ENCODE results near the gene SRP14. TPM values are rescaled to one million over a fixed set of nuclear protein-coding genes. Genes with fewer than 3 reads are reported as not detected.

SRP14 gene
- total RNA-seq, 1 experiment from 2014 or later = 274 TPM

GRCh38 chr15:40062816-40063562 lies 24.0 kb upstream of the SRP14 start:
- Histone ChIP-seq H3K36me3 (ENCODE audit: insufficient read depth, low read length, poor library complexity, severe bottlenecking) (no peaks in the 10 kb centered on the region), H3K9me3 (ENCODE audit: low read depth, low read length, poor library complexity, severe bottlenecking) (no peaks in the 10 kb centered on the region), H3K4me1 (ENCODE audit: insufficient read depth, low read length, poor library complexity, severe bottlenecking) (no peaks in the 10 kb centered on the region), H3K27me3 (replicated peaks; ENCODE audit: insufficient read depth, low read depth, low read length, poor library complexity) (no peaks in the 10 kb centered on the region), H3K4me3 (ENCODE audit: low read depth, low read length, poor library complexity, severe bottlenecking) (no peak overlapping the region), H3K27ac (ENCODE audit: low read depth, low read length, poor library complexity, severe bottlenecking) (no peak overlapping the region)
- ChIA-PET POLR2A (ENCODE audit: low non-redundant PET) (no interaction called here), CTCF (no interaction called here)
- BruUV-seq (replicated peaks) = no TSS peak
- DNase-seq (ENCODE audit: low spot score) = no peak
- TF ChIP-seq CTCF (conservative IDR thresholded peaks at IDR 0.05; ENCODE audit: low read depth, low read length) (no peak), EZH2 (IDR thresholded peaks at IDR 0.05; ENCODE audit: borderline replicate concordance, low read depth, low read length, poor library complexity, severe bottlenecking) (no peak)
- intact Hi-C loops (cut with micrococcal nuclease; ENCODE audit: unreplicated experiment) = no loop called here

GRCh38 chr15:40061212-40061901 lies 22.4 kb upstream of the SRP14 start:
- no peaks in the 10 kb centered on the region for H3K4me1 ChIP-seq (ENCODE audit: insufficient read depth, low read length, poor library complexity, severe bottlenecking)
- intact Hi-C loops (cut with micrococcal nuclease; ENCODE audit: unreplicated experiment) = no loop called here
- H3K9me3 ChIP-seq (ENCODE audit: low read depth, low read length, poor library complexity, severe bottlenecking) = no peaks in the 10 kb centered on the region
- no peak for TF ChIP-seq CTCF (conservative IDR thresholded peaks at IDR 0.05; ENCODE audit: low read depth, low read length)
- no peak for TF ChIP-seq EZH2 (IDR thresholded peaks at IDR 0.05; ENCODE audit: borderline replicate concordance, low read depth, low read length, poor library complexity, severe bottlenecking)
- BruUV-seq (replicated peaks) = no TSS peak
- no peak for DNase-seq (ENCODE audit: low spot score)
- no peaks in the 10 kb centered on the region for H3K27me3 ChIP-seq (replicated peaks; ENCODE audit: insufficient read depth, low read depth, low read length, poor library complexity)
- no peak overlapping the region for H3K27ac ChIP-seq (ENCODE audit: low read depth, low read length, poor library complexity, severe bottlenecking)
- CTCF ChIA-PET = no interaction called here
- POLR2A ChIA-PET (ENCODE audit: low non-redundant PET) = no interaction called here
- no peaks in the 10 kb centered on the region for H3K36me3 ChIP-seq (ENCODE audit: insufficient read depth, low read length, poor library complexity, severe bottlenecking)
- no peak overlapping the region for H3K4me3 ChIP-seq (ENCODE audit: low read depth, low read length, poor library complexity, severe bottlenecking)

GRCh38 chr15:40060236-40060961 lies 21.4 kb upstream of the SRP14 start:
- Histone ChIP-seq H3K4me1 (ENCODE audit: insufficient read depth, low read length, poor library complexity, severe bottlenecking) (no peaks in the 10 kb centered on the region), H3K27ac (ENCODE audit: low read depth, low read length, poor library complexity, severe bottlenecking) (no peak overlapping the region), H3K27me3 (replicated peaks; ENCODE audit: insufficient read depth, low read depth, low read length, poor library complexity) (no peaks in the 10 kb centered on the region), H3K9me3 (ENCODE audit: low read depth, low read length, poor library complexity, severe bottlenecking) (no peaks in the 10 kb centered on the region), H3K36me3 (ENCODE audit: insufficient read depth, low read length, poor library complexity, severe bottlenecking) (no peaks in the 10 kb centered on the region), H3K4me3 (ENCODE audit: low read depth, low read length, poor library complexity, severe bottlenecking) (no peak overlapping the region)
- POLR2A ChIA-PET (ENCODE audit: low non-redundant PET) = no interaction called here
- CTCF ChIA-PET = no interaction called here
- no peak for TF ChIP-seq EZH2 (IDR thresholded peaks at IDR 0.05; ENCODE audit: borderline replicate concordance, low read depth, low read length, poor library complexity, severe bottlenecking)
- TF ChIP-seq CTCF (conservative IDR thresholded peaks at IDR 0.05; ENCODE audit: low read depth, low read length) = no peak
- no TSS peak for BruUV-seq (replicated peaks)
- intact Hi-C loops (cut with micrococcal nuclease; ENCODE audit: unreplicated experiment) = no loop called here
- no peak for DNase-seq (ENCODE audit: low spot score)

Measured in A673 (cell line).